Suprapubic skin (tissue), 3 donors: Measurements from ENCODE around the gene GDE1.

Experiments
- POLR2A ChIP-seq, 2 donors: fragments of 450-650 bp; IDR thresholded peaks; one replicate each; pipeline ENCODE4 v1.6.1; 2017; ENCODE audit warnings: antibody characterized with exemption in 2 of 2, mild to moderate bottlenecking in 2 of 2, moderate library complexity in 2 of 2
- TF ChIP-seq, protein P1 (sequence below), 2 donors: fragments of 200-600 bp in 1 of 2; fragments of 450-650 bp in 1 of 2; sonication (generic) in 1 of 2; IDR thresholded peaks; one replicate each; pipeline ENCODE4 v1.5.1; 2016 to 2019; ENCODE audit warnings: antibody characterized with exemption in 2 of 2, mild to moderate bottlenecking in 1 of 2, moderate library complexity in 1 of 2

DNA sequence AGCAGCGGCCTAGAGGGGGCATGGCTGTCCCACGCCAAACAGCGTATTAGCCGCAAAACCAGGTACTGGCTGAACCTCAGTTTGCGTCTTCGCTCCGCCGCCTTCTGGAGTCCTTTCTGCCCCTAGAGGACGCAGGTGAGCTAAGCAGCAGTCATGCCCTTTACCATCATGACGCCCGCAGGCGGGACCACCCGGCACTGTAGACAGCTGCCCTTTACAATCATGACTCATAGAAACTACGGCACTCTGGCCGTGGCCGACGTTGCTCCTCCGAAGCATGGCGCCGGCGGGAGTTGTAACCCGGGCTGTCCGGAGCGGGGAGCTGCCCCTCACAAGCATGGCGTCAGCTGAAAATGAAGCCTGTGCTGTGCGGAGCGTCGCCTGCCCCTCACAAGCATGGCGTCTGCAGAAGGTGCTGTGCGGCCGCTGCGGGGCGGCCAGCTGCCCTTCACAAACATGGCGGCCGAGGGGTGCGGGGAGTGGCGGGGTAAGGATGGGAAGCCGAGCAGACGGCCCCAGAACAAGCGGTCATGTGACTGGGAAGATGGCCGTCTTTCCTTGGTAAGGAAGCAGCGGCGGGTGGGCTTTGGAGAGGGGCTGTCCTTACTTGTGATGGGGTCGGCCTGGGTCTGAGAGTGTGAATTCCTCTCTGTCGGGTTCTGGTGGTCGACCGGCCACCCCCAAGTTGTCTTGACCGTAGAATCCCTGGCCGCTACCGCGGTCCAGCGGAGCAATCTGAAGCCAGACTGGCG, 33.5 kb upstream of the GDE1 start, which contains the start of gene VPS35L:
- TF ChIP-seq, protein P1, sequence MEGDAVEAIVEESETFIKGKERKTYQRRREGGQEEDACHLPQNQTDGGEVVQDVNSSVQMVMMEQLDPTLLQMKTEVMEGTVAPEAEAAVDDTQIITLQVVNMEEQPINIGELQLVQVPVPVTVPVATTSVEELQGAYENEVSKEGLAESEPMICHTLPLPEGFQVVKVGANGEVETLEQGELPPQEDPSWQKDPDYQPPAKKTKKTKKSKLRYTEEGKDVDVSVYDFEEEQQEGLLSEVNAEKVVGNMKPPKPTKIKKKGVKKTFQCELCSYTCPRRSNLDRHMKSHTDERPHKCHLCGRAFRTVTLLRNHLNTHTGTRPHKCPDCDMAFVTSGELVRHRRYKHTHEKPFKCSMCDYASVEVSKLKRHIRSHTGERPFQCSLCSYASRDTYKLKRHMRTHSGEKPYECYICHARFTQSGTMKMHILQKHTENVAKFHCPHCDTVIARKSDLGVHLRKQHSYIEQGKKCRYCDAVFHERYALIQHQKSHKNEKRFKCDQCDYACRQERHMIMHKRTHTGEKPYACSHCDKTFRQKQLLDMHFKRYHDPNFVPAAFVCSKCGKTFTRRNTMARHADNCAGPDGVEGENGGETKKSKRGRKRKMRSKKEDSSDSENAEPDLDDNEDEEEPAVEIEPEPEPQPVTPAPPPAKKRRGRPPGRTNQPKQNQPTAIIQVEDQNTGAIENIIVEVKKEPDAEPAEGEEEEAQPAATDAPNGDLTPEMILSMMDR (IDR thresholded peaks at IDR 0.05): peak; percentile 70 to 82
- TF ChIP-seq POLR2A (IDR thresholded peaks at IDR 0.05): peak in 1 of 2 donors; percentile 25
